OCI-LY7 (cell line): ENCODE measurements around the gene ALDH1A2. TPM values are rescaled to one million over a fixed set of nuclear protein-coding genes. Genes with fewer than 3 reads are reported as not detected.

Source experiments
- BruUV-seq: library from RNA; stranded (reverse); fragments of 400-500 nt; replicated peaks from 2 replicates; lab custom pipeline; 2021; lab: Mats Ljungman, UMichigan
- CTCF ChIA-PET: fragments of 300-600 bp; sonication (Branson Sonifier 250); formaldehyde crosslinking; loops from one replicate; lab custom pipeline; 2022; ENCODE audit warnings: antibody characterized with exemption; ENCODE audit not compliant: unreplicated experiment; lab: Charles Lee
- POLR2A ChIA-PET: fragments of 300-600 bp; sonication (Branson Sonifier 250); formaldehyde crosslinking; loops from one replicate; lab custom pipeline; 2022; ENCODE audit warnings: antibody characterized with exemption; lab: Charles Lee
- DNase-seq: peaks from one replicate; pipeline ENCODE4 v3.0.0-alpha.2; 2015; ENCODE audit warnings: low spot score
- H2AFZ ChIP-seq: fragments of 200-600 bp; sonication (generic), shearing (Covaris generic); 2 replicates; pipeline ENCODE4 v1.6.1; 2014; ENCODE audit warnings: mild to moderate bottlenecking, antibody characterized with exemption, low read length, moderate library complexity
- H3K27ac ChIP-seq: fragments of 200-600 bp; sonication (generic); 2 replicates; pipeline ENCODE4 v1.5.1; 2014; ENCODE audit warnings: mixed run types, low read depth, mild to moderate bottlenecking, moderate library complexity, low read length, inconsistent platforms; ENCODE audit not compliant: poor library complexity, severe bottlenecking
- H3K36me3 ChIP-seq: fragments of 200-600 bp; sonication (generic); 2 replicates; pipeline ENCODE4 v1.6.1; 2014; ENCODE audit warnings: mild to moderate bottlenecking, antibody characterized with exemption, low read length, moderate library complexity, mixed read lengths; ENCODE audit not compliant: insufficient read depth
- H3K4me1 ChIP-seq: fragments of 200-600 bp; sonication (generic); 2 replicates; pipeline ENCODE4 v1.5.1; 2014; ENCODE audit warnings: mild to moderate bottlenecking, low read length; ENCODE audit not compliant: insufficient read depth, poor library complexity, severe bottlenecking
- H3K4me2 ChIP-seq: fragments of 200-600 bp; sonication (generic); 2 replicates; pipeline ENCODE4 v1.6.1; 2014; ENCODE audit warnings: mild to moderate bottlenecking, low read length
- H3K4me3 ChIP-seq: fragments of 200-600 bp; sonication (generic); 2 replicates; pipeline ENCODE4 v1.5.1; 2014; ENCODE audit warnings: mild to moderate bottlenecking, low read depth, low read length; ENCODE audit not compliant: poor library complexity, severe bottlenecking
- H3K79me2 ChIP-seq: fragments of 200-600 bp; sonication (generic); 2 replicates; pipeline ENCODE4 v1.6.1; 2016; ENCODE audit warnings: low read depth, mild to moderate bottlenecking, low read length, moderate library complexity, mixed read lengths; ENCODE audit not compliant: insufficient read depth
- H3K9me2 ChIP-seq: fragments of 200-600 bp; sonication (generic); 2 replicates; pipeline ENCODE4 v1.6.1; 2016; ENCODE audit warnings: mild to moderate bottlenecking, low read length, mixed read lengths; ENCODE audit not compliant: insufficient read depth
- H3K9me3 ChIP-seq: fragments of 200-600 bp; sonication (generic); 2 replicates; pipeline ENCODE4 v1.6.1; 2014; ENCODE audit warnings: mild to moderate bottlenecking, mixed run types, low read length, mixed read lengths
- H4K20me1 ChIP-seq: fragments of 200-600 bp; sonication (generic); 2 replicates; pipeline ENCODE4 v1.6.1; 2014; ENCODE audit warnings: mild to moderate bottlenecking, antibody characterized with exemption, low read length, moderate library complexity, mixed read lengths; ENCODE audit not compliant: insufficient read depth
- EZH2phosphoT487 ChIP-seq: fragments of 200-600 bp; sonication (generic); IDR thresholded peaks from 2 replicates; pipeline ENCODE4 v1.6.1; 2018; ENCODE audit warnings: low read depth, borderline replicate concordance, mild to moderate bottlenecking, mixed run types, antibody characterized with exemption, low read length, moderate library complexity, mixed read lengths
- intact Hi-C: fragments of 100-400 bp; cut with micrococcal nuclease; formaldehyde crosslinking; loops from one replicate; pipeline ENCODE4 v1.10.0; 2022; ENCODE audit not compliant: unreplicated experiment
- total RNA-seq, 2 experiments: library from RNA; depleted of rRNA in 1 of 2; stranded (reverse); fragments of >200 nt in 1 of 2; shearing (Covaris generic) in 1 of 2; gene quantifications; 2 replicates each; pipeline ENCODE4 v1.2.3, GENCODE V29; 2014 to 2022
- TF ChIP-seq, protein P1 (sequence below): fragments of 200-600 bp; sonication (generic); conservative IDR thresholded peaks from 2 replicates; pipeline ENCODE4 v1.5.1; 2014; ENCODE audit warnings: mild to moderate bottlenecking, antibody characterized with exemption, low read length, moderate library complexity, mixed read lengths

Gene ALDH1A2
- total RNA-seq, 2 experiments from 2014 or later: not detected

DNA sequence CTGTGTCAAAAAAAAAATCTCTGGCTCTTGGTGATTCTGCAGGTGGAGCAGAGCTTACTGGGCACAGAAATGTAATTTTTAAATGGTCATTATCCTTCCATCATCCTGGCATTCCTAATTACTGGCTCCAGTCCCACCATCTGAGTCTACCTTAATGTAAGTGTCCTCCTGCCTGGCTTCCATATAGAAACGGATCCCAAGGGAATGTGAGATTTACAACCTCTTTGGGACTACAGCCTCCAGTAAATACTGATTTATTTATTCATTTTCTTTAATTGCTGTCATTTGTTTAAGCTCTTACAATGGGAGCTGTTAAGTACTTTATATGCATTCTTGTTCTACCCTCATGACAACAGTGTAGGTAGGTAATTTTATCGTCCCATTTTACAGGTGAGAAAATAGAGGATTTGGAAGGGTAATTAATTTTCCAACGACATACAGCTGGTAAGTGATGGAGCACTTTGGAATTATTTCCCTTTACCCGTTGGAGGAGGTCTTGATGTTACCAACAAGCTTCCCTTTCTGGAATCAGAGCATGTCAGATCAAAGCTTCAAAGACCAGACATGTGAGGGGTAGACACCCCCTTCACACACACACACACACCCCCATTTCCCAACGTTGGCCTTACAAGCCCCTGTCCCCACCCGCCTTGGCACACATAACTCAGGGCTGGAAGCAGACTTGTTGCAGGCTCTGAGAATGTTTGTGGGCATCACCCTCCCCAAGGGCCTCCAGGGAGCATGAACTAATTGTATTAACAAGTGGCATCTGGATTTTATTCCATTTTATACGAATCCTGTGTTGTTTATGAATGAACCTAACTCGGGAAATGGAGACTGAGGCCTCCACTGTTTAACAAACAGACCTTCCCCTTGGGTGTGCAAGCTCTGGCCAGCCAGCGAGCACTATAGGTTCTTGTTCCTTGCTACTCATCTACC is 116.9 kb downstream of the ALDH1A2 start:
- Histone ChIP-seq H3K4me2 (no peak overlapping the region), H4K20me1 (no peaks in the 10 kb centered on the region), H3K9me2 (no peaks in the 10 kb centered on the region), H3K4me3 (no peak overlapping the region), H3K36me3 (no peaks in the 10 kb centered on the region), H3K79me2 (no peaks in the 10 kb centered on the region), H2AFZ (no peak overlapping the region), H3K27ac (no peak overlapping the region), H3K4me1 (no peaks in the 10 kb centered on the region), H3K9me3 (no peaks in the 10 kb centered on the region)
- TF ChIP-seq EZH2phosphoT487: no peak
- TF ChIP-seq, protein P1, sequence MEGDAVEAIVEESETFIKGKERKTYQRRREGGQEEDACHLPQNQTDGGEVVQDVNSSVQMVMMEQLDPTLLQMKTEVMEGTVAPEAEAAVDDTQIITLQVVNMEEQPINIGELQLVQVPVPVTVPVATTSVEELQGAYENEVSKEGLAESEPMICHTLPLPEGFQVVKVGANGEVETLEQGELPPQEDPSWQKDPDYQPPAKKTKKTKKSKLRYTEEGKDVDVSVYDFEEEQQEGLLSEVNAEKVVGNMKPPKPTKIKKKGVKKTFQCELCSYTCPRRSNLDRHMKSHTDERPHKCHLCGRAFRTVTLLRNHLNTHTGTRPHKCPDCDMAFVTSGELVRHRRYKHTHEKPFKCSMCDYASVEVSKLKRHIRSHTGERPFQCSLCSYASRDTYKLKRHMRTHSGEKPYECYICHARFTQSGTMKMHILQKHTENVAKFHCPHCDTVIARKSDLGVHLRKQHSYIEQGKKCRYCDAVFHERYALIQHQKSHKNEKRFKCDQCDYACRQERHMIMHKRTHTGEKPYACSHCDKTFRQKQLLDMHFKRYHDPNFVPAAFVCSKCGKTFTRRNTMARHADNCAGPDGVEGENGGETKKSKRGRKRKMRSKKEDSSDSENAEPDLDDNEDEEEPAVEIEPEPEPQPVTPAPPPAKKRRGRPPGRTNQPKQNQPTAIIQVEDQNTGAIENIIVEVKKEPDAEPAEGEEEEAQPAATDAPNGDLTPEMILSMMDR: no peak
- no TSS peak for BruUV-seq
- intact Hi-C loops: no loop called here
- DNase-seq: no peak
- ChIA-PET POLR2A (interaction anchor here (0.6 kb wide), 1 partner anchor 122 kb away, joined by 4 read pairs; no protein-coding TSS in a partner anchor), CTCF (no interaction called here)

DNA sequence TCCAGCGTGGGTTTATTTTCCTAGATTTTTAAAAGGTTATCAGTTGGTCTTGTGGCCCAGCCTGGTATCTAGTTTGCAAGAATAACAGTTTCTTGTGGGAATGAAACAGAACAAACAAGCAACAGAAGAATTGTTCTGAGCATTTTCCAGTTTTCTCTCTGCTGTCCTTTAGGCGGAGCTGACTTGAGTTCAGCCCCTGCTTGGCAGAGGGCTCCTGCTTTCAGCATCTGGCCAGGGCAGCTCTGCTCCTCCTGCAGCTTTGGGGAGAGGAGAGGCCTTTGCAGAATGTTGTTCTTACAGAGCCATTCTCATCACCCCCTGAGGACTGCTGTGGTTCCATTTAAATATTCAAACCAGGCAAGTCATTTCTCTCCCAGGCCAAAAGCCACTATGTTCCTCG is 117.7 kb downstream of the ALDH1A2 start:
- H2AFZ ChIP-seq: no peak overlapping the region
- no TSS peak for BruUV-seq

More for the DNA sequence above, 117.7 kb downstream of the ALDH1A2 start:
- Histone ChIP-seq H4K20me1 (no peaks in the 10 kb centered on the region), H3K4me3 (no peak overlapping the region), H3K27ac (no peak overlapping the region), H3K36me3 (no peaks in the 10 kb centered on the region), H3K9me2 (no peaks in the 10 kb centered on the region), H3K9me3 (no peaks in the 10 kb centered on the region), H3K4me1 (no peaks in the 10 kb centered on the region), H3K4me2 (no peak overlapping the region), H3K79me2 (no peaks in the 10 kb centered on the region)
- no peak for DNase-seq
- intact Hi-C loops: no loop called here
- ChIA-PET CTCF (no interaction called here), POLR2A (interaction anchor here (0.6 kb wide), 1 partner anchor 123 kb away, joined by 4 read pairs; no protein-coding TSS in a partner anchor)
- no peak for TF ChIP-seq EZH2phosphoT487
- TF ChIP-seq, protein P1: no peak
